SU-DHL-6 (cell line): ENCODE results near the gene CSRNP2.
"Not testable (repeated sequence)": the region's sequence is repeated elsewhere in the genome, so short reads cannot be mapped to it uniquely, and the experiment has no call there.

Experiments used
- H2AFZ ChIP-seq: fragments of 200-600 bp; sonication (generic); 2 replicates; pipeline ENCODE4 v1.6.1; 2014; ENCODE audit warnings: low read depth, mild to moderate bottlenecking, moderate library complexity, mixed read lengths, antibody characterized with exemption, low read length; ENCODE audit not compliant: severe bottlenecking
- H3F3A ChIP-seq: fragments of 200-600 bp; shearing (Covaris generic); 2 replicates; pipeline ENCODE4 v1.6.0; 2016; ENCODE audit warnings: antibody characterized with exemption, mild to moderate bottlenecking; ENCODE audit not compliant: insufficient read depth
- H3K27ac ChIP-seq: fragments of 200-600 bp; sonication (generic); 2 replicates; pipeline ENCODE4 v1.5.1; 2016; ENCODE audit warnings: low read depth, mild to moderate bottlenecking, low read length, moderate library complexity, mixed read lengths
- H3K27me3 ChIP-seq: fragments of 200-600 bp; sonication (generic), shearing (Covaris generic); 2 replicates; pipeline ENCODE4 v1.6.0; 2014; ENCODE audit warnings: mild to moderate bottlenecking, low read length
- H3K36me3 ChIP-seq: fragments of 200-600 bp; sonication (generic); 2 replicates; pipeline ENCODE4 v1.6.1; 2014; ENCODE audit warnings: mild to moderate bottlenecking, low read length, mixed read lengths
- H3K4me2 ChIP-seq: fragments of 300-600, 200-600 bp; shearing (Covaris generic), sonication (generic); 2 replicates; pipeline ENCODE4 v1.6.0; 2014; ENCODE audit warnings: low read length, low read depth, mild to moderate bottlenecking; ENCODE audit not compliant: poor library complexity, severe bottlenecking
- H3K4me3 ChIP-seq: fragments of 200-600 bp; sonication (generic); 2 replicates; pipeline ENCODE4 v1.5.1; 2014; ENCODE audit warnings: antibody characterized with exemption, low read length, mild to moderate bottlenecking, mixed read lengths; ENCODE audit not compliant: insufficient read depth, poor library complexity, severe bottlenecking
- H3K79me2 ChIP-seq: fragments of 200-600 bp; sonication (generic); 2 replicates; pipeline ENCODE4 v1.6.1; 2014; ENCODE audit warnings: mild to moderate bottlenecking, low read length, moderate library complexity; ENCODE audit not compliant: insufficient read depth
- H3K9ac ChIP-seq: fragments of 200-600 bp; sonication (generic); 2 replicates; pipeline ENCODE4 v1.7.0; 2014; ENCODE audit warnings: mild to moderate bottlenecking, low read length
- H3K9me2 ChIP-seq: fragments of 200-600 bp; sonication (generic); replicated peaks from 2 replicates; pipeline ENCODE4 v1.6.1; 2014; ENCODE audit warnings: low read length; ENCODE audit not compliant: insufficient read depth
- H3K9me3 ChIP-seq: fragments of 200-600 bp; sonication (generic); 2 replicates; pipeline ENCODE4 v1.6.1; 2014; ENCODE audit warnings: low read length, mixed read lengths; ENCODE audit not compliant: insufficient read depth
- H4K20me1 ChIP-seq: fragments of 200-600 bp; sonication (generic); 2 replicates; pipeline ENCODE4 v1.6.1; 2014; ENCODE audit warnings: low read depth, mild to moderate bottlenecking, antibody characterized with exemption, low read length, moderate library complexity, mixed read lengths
- EZH2phosphoT487 ChIP-seq: fragments of 200-600 bp; sonication (generic), shearing (Covaris generic); conservative IDR thresholded peaks from 2 replicates; pipeline ENCODE4 v1.6.1; 2018; ENCODE audit warnings: mild to moderate bottlenecking, antibody characterized with exemption, low read length, moderate library complexity, mixed read lengths
- TF ChIP-seq, protein P1 (sequence below): fragments of 200-600 bp; sonication (generic); IDR thresholded peaks from one replicate; pipeline ENCODE4 v1.5.1; 2017; ENCODE audit warnings: antibody characterized with exemption, mild to moderate bottlenecking, low read length, moderate library complexity; ENCODE audit not compliant: insufficient read depth, poor library complexity, severe bottlenecking

Gene CSRNP2

DNA sequence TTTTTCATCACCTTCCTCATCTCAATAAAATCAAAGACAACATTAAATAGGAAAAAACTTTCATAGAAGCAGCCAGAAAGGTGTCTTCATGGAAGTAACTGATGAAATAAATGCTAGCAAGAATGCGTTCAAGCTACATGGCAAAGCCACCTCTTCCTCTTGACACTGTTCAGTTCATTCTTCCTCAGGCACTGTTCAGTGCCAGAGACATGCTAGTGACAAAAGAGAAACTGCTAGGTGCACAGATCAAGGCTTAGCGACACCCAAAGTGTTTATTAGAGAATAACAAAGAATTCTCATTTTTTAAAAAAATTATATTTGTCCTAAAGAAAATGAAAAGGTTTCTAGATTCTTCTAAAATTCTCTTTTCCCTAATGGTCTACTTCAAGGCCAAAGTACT lies 64.4 kb downstream of the CSRNP2 start:
- Histone ChIP-seq H3K9ac (no peak overlapping the region), H4K20me1 (no peaks in the 10 kb centered on the region), H3K9me2 (no peaks in the 10 kb centered on the region), H2AFZ (no peak overlapping the region), H3K79me2 (peaks cover 59% of the 10 kb centered on the region), H3K4me2 (no peak overlapping the region), H3K36me3 (no peaks in the 10 kb centered on the region), H3F3A (0 out of 2 replicates have a peak, but pooled peaks cover 3% of the 10 kb centered on the region), H3K27ac (no peak overlapping the region), H3K4me3 (no peak overlapping the region), H3K27me3 (no peaks in the 10 kb centered on the region), H3K9me3 (no peaks in the 10 kb centered on the region)
- TF ChIP-seq EZH2phosphoT487, result no peak
- TF ChIP-seq, protein P1, sequence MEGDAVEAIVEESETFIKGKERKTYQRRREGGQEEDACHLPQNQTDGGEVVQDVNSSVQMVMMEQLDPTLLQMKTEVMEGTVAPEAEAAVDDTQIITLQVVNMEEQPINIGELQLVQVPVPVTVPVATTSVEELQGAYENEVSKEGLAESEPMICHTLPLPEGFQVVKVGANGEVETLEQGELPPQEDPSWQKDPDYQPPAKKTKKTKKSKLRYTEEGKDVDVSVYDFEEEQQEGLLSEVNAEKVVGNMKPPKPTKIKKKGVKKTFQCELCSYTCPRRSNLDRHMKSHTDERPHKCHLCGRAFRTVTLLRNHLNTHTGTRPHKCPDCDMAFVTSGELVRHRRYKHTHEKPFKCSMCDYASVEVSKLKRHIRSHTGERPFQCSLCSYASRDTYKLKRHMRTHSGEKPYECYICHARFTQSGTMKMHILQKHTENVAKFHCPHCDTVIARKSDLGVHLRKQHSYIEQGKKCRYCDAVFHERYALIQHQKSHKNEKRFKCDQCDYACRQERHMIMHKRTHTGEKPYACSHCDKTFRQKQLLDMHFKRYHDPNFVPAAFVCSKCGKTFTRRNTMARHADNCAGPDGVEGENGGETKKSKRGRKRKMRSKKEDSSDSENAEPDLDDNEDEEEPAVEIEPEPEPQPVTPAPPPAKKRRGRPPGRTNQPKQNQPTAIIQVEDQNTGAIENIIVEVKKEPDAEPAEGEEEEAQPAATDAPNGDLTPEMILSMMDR, result no peak

DNA sequence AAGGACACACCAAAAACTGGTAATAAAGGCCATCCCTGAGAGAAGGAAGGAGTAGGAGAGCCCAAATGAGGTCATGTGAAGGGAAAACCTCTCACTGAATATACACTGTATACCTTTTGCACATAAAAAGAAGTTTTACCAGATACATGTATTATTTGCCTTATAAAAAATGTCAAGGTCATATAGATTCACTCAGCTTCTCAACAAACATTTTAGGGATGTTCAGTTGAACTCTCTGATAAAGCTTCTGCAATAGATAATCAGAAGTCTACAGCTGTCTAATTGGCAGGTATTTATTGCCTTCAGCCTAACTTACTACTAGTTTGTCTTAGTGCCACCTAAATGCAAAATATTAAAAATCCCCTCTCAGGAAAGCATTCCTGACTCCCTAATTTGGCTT lies 65.9 kb downstream of the CSRNP2 start:
- H3K9ac ChIP-seq, result no peak overlapping the region
- H3K27me3 ChIP-seq, result no peaks in the 10 kb centered on the region
- H3K9me2 ChIP-seq, result no peaks in the 10 kb centered on the region
- no peaks in the 10 kb centered on the region for H3K36me3 ChIP-seq
- H4K20me1 ChIP-seq, result no peaks in the 10 kb centered on the region
- no peak overlapping the region for H2AFZ ChIP-seq
- H3K4me2 ChIP-seq, result no peak overlapping the region
- H3K79me2 ChIP-seq, result peaks cover 55% of the 10 kb centered on the region
- no peaks in the 10 kb centered on the region for H3K9me3 ChIP-seq
- H3F3A ChIP-seq, result 0 out of 2 replicates have a peak, but pooled peaks cover 3% of the 10 kb centered on the region
- H3K27ac ChIP-seq, result no peak overlapping the region
- H3K4me3 ChIP-seq, result no peak overlapping the region
- TF ChIP-seq, protein P1, result no peak
- TF ChIP-seq EZH2phosphoT487, result no peak

DNA sequence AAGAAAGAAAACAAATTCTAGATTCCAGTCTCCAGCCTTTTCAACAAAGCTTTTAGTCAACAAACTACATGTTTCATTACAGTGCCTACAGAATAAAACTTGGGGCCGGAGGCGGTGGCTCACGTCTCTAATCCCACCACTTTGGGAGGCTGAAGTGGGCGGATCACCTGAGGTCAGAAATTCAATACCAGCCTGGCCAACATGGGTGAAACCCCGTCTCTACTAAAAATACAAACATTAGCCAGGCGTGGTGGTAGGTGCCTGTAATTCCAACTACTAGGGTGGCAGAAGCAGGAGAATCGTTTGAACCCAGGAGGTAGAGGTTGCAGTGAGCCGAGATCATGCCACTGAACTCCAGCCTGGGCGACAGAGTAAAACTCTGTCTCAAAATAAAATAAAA lies 68.9 kb downstream of the CSRNP2 start:
- H2AFZ ChIP-seq, H3K4me3 ChIP-seq, H3K27me3 ChIP-seq, H3K27ac ChIP-seq, H3K9ac ChIP-seq, H3K9me3 ChIP-seq, H3F3A ChIP-seq, H3K36me3 ChIP-seq, H4K20me1 ChIP-seq, H3K9me2 ChIP-seq, H3K4me2 ChIP-seq: not testable (repeated sequence)
- H3K79me2 ChIP-seq, result peaks cover 49% of the 10 kb centered on the region

DNA sequence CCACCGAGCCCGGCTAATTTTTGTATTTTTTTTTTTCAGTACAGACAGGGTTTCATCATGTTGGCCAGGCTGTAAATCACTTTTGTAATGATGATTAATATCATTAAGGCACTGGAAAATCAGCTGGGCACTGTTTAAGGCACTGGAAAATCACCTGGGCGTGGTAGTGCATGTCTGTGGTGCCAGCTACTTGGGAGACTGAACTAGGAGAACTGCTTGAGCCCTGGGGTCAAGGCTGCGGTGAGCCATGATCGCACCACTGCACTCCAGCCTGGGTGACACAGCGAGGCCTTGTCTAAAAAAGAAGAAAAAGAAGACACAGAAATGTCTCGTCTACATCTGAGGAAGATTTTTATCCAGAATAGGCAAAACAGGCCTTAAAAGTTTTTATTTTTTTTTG lies 70.0 kb downstream of the CSRNP2 start:
- H3K9me3 ChIP-seq, result no peaks in the 10 kb centered on the region
- no peaks in the 10 kb centered on the region for H3K36me3 ChIP-seq
- no peak overlapping the region for H2AFZ ChIP-seq
- H3K27ac ChIP-seq, result no peak overlapping the region
- H3K9ac ChIP-seq, result no peak overlapping the region
- no peak for TF ChIP-seq EZH2phosphoT487
- TF ChIP-seq, protein P1, result no peak
- no peaks in the 10 kb centered on the region for H3K9me2 ChIP-seq
- no peaks in the 10 kb centered on the region for H3K27me3 ChIP-seq
- no peaks in the 10 kb centered on the region for H3F3A ChIP-seq
- no peak overlapping the region for H3K4me2 ChIP-seq
- no peaks in the 10 kb centered on the region for H4K20me1 ChIP-seq
- peaks cover 41% of the 10 kb centered on the region for H3K79me2 ChIP-seq
- no peak overlapping the region for H3K4me3 ChIP-seq
